ENCODE results near the gene BBS12.

Gene BBS12

GRCh38 chr4:122705009-122705408 lies 27.5 kb upstream of the BBS12 start:
- FAIRE-seq, result no peak
- DNase-seq (ENCODE audit: insufficient read length, low spot score), result no peak
- no peak for TF ChIP-seq CTCF (IDR thresholded peaks at IDR 0.05; ENCODE audit: insufficient read depth, missing control alignments)

- FAIRE-seq (no peak), DNase-seq (ENCODE audit: insufficient read length, low spot score) (no peak)
- no peak for TF ChIP-seq CTCF (IDR thresholded peaks at IDR 0.05; ENCODE audit: insufficient read depth, missing control alignments)
Measured at GRCh38 chr4:122705547-122706117, 26.9 kb upstream of the BBS12 start.

- TF ChIP-seq CTCF (IDR thresholded peaks at IDR 0.05; ENCODE audit: insufficient read depth, missing control alignments), result no peak
- FAIRE-seq (no peak), DNase-seq (ENCODE audit: insufficient read length, low spot score) (no peak)
Measured at GRCh38 chr4:122706511-122706910, 26.0 kb upstream of the BBS12 start.

- FAIRE-seq (no peak), DNase-seq (ENCODE audit: insufficient read length, low spot score) (no peak)
- no peak for TF ChIP-seq CTCF (IDR thresholded peaks at IDR 0.05; ENCODE audit: insufficient read depth, missing control alignments)
Measured at GRCh38 chr4:122707497-122707896, 25.0 kb upstream of the BBS12 start.

- FAIRE-seq (no peak), DNase-seq (ENCODE audit: insufficient read length, low spot score) (no peak)
- TF ChIP-seq CTCF (IDR thresholded peaks at IDR 0.05; ENCODE audit: insufficient read depth, missing control alignments), result no peak
Measured at GRCh38 chr4:122709236-122709635, 23.3 kb upstream of the BBS12 start.

- TF ChIP-seq CTCF (IDR thresholded peaks at IDR 0.05; ENCODE audit: insufficient read depth, missing control alignments), result no peak
- DNase-seq (ENCODE audit: insufficient read length, low spot score) (no peak), FAIRE-seq (no peak)
Measured at GRCh38 chr4:122710434-122711308, 21.8 kb upstream of the BBS12 start.

GRCh38 chr4:122711919-122712318 lies 20.6 kb upstream of the BBS12 start:
- TF ChIP-seq CTCF (IDR thresholded peaks at IDR 0.05; ENCODE audit: insufficient read depth, missing control alignments), result no peak
- no peak for DNase-seq (ENCODE audit: insufficient read length, low spot score)
- FAIRE-seq, result no peak
